ENCODE results near the gene MOCS2. TPM values are rescaled to one million over a fixed set of nuclear protein-coding genes. Genes with fewer than 3 reads are reported as not detected.

Gene MOCS2
- total and polyA plus RNA-seq, 2 donors from 2014 or later = 52.2 to 168 TPM

DNA sequence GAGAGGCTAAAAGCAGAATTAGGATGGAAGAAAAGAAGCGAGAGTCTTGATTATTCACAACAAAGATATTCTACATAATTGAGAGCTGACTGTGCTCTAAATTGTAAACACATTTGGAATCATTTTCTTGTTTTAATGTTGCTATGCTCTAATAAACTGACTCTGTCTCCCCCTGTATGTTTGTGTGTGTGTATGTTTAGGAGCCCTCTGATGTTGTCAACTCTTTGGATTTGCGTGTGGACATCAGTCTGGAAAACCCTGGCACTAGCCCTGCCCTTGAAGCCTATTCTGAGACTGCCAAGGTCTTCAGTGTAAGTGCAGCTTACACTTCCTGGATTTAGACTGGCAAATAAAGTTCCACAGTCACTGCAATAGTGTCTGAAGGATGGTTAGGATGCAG lies 37.8 kb downstream of the MOCS2 start:
- Histone ChIP-seq H3K4me1 (ENCODE audit: control insufficient read depth in 2 of 3, insufficient read depth in 2 of 3, low read depth in 1 of 3, low read length in 3 of 3) (no peaks in the 10 kb centered on the region), H3K9ac (ENCODE audit: low read length in 3 of 3) (no peak overlapping the region), H3K9me3 (ENCODE audit: control insufficient read depth in 2 of 3, insufficient read depth in 1 of 3, low read length in 3 of 3) (no peaks in the 10 kb centered on the region), H3K27me3 (ENCODE audit: control insufficient read depth, insufficient read depth, low read length) (no peaks in the 10 kb centered on the region), H3K36me3 (ENCODE audit: control insufficient read depth in 2 of 3, insufficient read depth in 3 of 3, low read length in 3 of 3) (peaks cover 0 to 47% (median 14%) of the 10 kb centered on the region in 3 donors), H3K4me3 (ENCODE audit: low read length in 3 of 3) (no peak overlapping the region), H3K27ac (ENCODE audit: low read depth in 2 of 2, low read length in 2 of 2) (no peak overlapping the region)
- TF ChIP-seq, protein P1, sequence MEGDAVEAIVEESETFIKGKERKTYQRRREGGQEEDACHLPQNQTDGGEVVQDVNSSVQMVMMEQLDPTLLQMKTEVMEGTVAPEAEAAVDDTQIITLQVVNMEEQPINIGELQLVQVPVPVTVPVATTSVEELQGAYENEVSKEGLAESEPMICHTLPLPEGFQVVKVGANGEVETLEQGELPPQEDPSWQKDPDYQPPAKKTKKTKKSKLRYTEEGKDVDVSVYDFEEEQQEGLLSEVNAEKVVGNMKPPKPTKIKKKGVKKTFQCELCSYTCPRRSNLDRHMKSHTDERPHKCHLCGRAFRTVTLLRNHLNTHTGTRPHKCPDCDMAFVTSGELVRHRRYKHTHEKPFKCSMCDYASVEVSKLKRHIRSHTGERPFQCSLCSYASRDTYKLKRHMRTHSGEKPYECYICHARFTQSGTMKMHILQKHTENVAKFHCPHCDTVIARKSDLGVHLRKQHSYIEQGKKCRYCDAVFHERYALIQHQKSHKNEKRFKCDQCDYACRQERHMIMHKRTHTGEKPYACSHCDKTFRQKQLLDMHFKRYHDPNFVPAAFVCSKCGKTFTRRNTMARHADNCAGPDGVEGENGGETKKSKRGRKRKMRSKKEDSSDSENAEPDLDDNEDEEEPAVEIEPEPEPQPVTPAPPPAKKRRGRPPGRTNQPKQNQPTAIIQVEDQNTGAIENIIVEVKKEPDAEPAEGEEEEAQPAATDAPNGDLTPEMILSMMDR (IDR thresholded peaks at IDR 0.05; ENCODE audit: borderline replicate concordance, extremely low read depth, insufficient read depth) = no peak
- intact Hi-C loops (cut with DNase I) = no loop called here
- FAIRE-seq (no peak), DNase-seq (no peak)

DNA sequence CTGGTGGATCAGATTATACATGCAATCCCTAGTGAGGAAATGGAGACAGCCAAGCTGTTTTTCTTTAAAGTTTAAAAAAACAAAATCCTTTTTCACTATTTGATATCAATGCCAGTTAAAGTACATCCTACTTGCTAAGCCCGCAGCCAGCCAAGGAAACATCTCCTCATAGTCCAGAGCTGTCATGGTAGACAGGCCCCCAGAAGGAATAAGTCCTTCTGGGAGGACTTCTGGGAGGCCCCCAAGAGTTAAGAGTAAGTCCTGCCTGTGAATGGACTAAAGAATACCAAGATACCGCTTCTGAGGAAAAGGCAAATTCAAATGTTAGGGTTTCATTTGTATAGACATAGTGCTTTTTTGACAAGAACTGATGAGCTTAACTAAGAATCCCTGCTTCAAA lies 38.3 kb downstream of the MOCS2 start:
- peaks cover 0 to 46% (median 14%) of the 10 kb centered on the region in 3 donors for H3K36me3 ChIP-seq (ENCODE audit: control insufficient read depth in 2 of 3, insufficient read depth in 3 of 3, low read length in 3 of 3)
- no peak overlapping the region for H3K4me3 ChIP-seq (ENCODE audit: low read length in 3 of 3)
- TF ChIP-seq, protein P1 (IDR thresholded peaks at IDR 0.05; ENCODE audit: borderline replicate concordance, extremely low read depth, insufficient read depth) = no peak
- intact Hi-C loops (cut with DNase I) = no loop called here
- no peak overlapping the region for H3K27ac ChIP-seq (ENCODE audit: low read depth in 2 of 2, low read length in 2 of 2)
- H3K9ac ChIP-seq (ENCODE audit: low read length in 3 of 3) = no peak overlapping the region
- H3K27me3 ChIP-seq (ENCODE audit: control insufficient read depth, insufficient read depth, low read length) = no peaks in the 10 kb centered on the region
- no peaks in the 10 kb centered on the region for H3K4me1 ChIP-seq (ENCODE audit: control insufficient read depth in 2 of 3, insufficient read depth in 2 of 3, low read depth in 1 of 3, low read length in 3 of 3)
- no peak for DNase-seq
- no peak for FAIRE-seq
- H3K9me3 ChIP-seq (ENCODE audit: control insufficient read depth in 2 of 3, insufficient read depth in 1 of 3, low read length in 3 of 3) = no peaks in the 10 kb centered on the region

DNA sequence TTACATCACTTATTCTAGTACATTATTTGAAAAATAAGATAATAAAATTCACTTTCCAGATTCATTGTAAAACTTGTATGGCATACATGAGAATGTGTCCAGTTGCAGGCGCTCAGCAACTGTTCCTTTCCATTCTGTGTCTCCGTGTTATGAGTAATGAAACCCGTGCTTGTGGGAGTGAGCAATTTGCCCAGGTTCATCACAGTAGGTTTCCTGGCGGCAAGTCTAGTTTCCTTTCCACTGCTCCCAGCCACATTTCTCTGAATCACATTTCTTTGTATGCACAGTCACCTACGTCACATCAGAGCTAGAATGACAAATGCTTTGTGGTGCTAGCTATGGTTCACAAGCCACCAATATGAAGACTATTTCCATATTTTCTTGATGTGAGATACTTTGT lies 39.9 kb downstream of the MOCS2 start:
- Histone ChIP-seq H3K27me3 (ENCODE audit: control insufficient read depth, insufficient read depth, low read length) (no peaks in the 10 kb centered on the region), H3K27ac (ENCODE audit: low read depth in 2 of 2, low read length in 2 of 2) (no peak overlapping the region), H3K4me1 (ENCODE audit: control insufficient read depth in 2 of 3, insufficient read depth in 2 of 3, low read depth in 1 of 3, low read length in 3 of 3) (no peaks in the 10 kb centered on the region), H3K36me3 (ENCODE audit: control insufficient read depth in 2 of 3, insufficient read depth in 3 of 3, low read length in 3 of 3) (peaks cover 0 to 29% (median 14%) of the 10 kb centered on the region in 3 donors), H3K9ac (ENCODE audit: low read length in 3 of 3) (no peak overlapping the region), H3K4me3 (ENCODE audit: low read length in 3 of 3) (no peak overlapping the region), H3K9me3 (ENCODE audit: control insufficient read depth in 2 of 3, insufficient read depth in 1 of 3, low read length in 3 of 3) (no peaks in the 10 kb centered on the region)
- DNase-seq = no peak
- intact Hi-C loops (cut with DNase I) = no loop called here
- no peak for FAIRE-seq
- TF ChIP-seq, protein P1 (IDR thresholded peaks at IDR 0.05; ENCODE audit: borderline replicate concordance, extremely low read depth, insufficient read depth) = no peak

DNA sequence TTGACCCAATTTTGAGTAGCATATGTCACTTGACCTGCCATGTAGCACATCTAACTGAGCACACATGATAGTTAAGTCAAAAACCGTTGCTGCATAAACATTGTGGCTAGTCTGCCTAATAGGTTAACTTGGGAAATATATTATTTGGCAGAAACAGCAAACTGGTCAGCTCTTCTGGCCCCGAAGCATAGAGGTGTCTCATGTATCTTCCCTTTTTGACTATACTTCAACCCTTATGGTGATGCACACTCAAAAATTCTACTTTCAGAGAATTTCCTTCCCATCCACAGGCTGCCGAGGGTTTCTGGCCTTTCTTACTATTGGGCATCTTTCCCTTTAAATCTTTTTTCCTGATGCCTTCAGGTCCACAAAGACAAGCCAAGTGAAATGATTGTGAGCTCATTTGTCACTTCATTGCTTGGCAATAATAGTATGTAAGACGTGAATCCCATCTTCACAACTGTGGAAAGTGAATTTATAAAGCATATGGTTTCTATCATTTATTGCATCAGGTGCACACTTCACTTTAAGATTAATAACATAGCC lies 41.2 kb downstream of the MOCS2 start:
- intact Hi-C loops (cut with DNase I) = no loop called here
- Histone ChIP-seq H3K27me3 (ENCODE audit: control insufficient read depth, insufficient read depth, low read length) (no peaks in the 10 kb centered on the region), H3K36me3 (ENCODE audit: control insufficient read depth in 2 of 3, insufficient read depth in 3 of 3, low read length in 3 of 3) (peaks cover 0 to 22% (median 8%) of the 10 kb centered on the region in 3 donors), H3K9me3 (ENCODE audit: control insufficient read depth in 2 of 3, insufficient read depth in 1 of 3, low read length in 3 of 3) (no peaks in the 10 kb centered on the region), H3K4me3 (ENCODE audit: low read length in 3 of 3) (no peak overlapping the region), H3K9ac (ENCODE audit: low read length in 3 of 3) (no peak overlapping the region), H3K27ac (ENCODE audit: low read depth in 2 of 2, low read length in 2 of 2) (no peak overlapping the region), H3K4me1 (ENCODE audit: control insufficient read depth in 2 of 3, insufficient read depth in 2 of 3, low read depth in 1 of 3, low read length in 3 of 3) (no peaks in the 10 kb centered on the region)
- FAIRE-seq = no peak
- TF ChIP-seq, protein P1 (IDR thresholded peaks at IDR 0.05; ENCODE audit: borderline replicate concordance, extremely low read depth, insufficient read depth) = no peak
- DNase-seq = no peak
